Fibroblast of lung (primary cell): ENCODE results near the gene MAP3K2. TPM values are rescaled to one million over a fixed set of nuclear protein-coding genes. Genes with fewer than 3 reads are reported as not detected.

Experiments used
- DNase-seq, 2 donors: peaks; one replicate each; pipeline versions ENCODE4 v3.0.0 to v3.0.0-alpha.2; 2010; ENCODE audit warnings: low read depth in 2 of 2
- H2AFZ ChIP-seq: 2 replicates; pipeline ENCODE4 v1.5.1; 2012; ENCODE audit warnings: low read length, control low read depth, inconsistent platforms
- H3K27ac ChIP-seq: 2 replicates; pipeline ENCODE4 v1.5.1; 2011; ENCODE audit warnings: low read length, control low read depth; ENCODE audit not compliant: insufficient read depth
- H3K27me3 ChIP-seq: 2 replicates; pipeline ENCODE4 v1.5.1; 2011; ENCODE audit warnings: mild to moderate bottlenecking, low read length; ENCODE audit not compliant: control insufficient read depth, insufficient read depth
- H3K36me3 ChIP-seq: 2 replicates; pipeline ENCODE4 v1.5.1; 2011; ENCODE audit warnings: low read length; ENCODE audit not compliant: control insufficient read depth, insufficient read depth
- H3K4me1 ChIP-seq: 2 replicates; pipeline ENCODE4 v1.5.1; 2011; ENCODE audit warnings: low read length; ENCODE audit not compliant: control insufficient read depth, insufficient read depth; ENCODE audit errors: extremely low read depth
- H3K4me2 ChIP-seq: 2 replicates; pipeline ENCODE4 v1.5.1; 2011; ENCODE audit warnings: low read length, control low read depth; ENCODE audit not compliant: insufficient read depth; ENCODE audit errors: extremely low read depth
- H3K4me3 ChIP-seq, 4 experiments: fragments of 200-600 bp in 1 of 4; sonication (generic) in 1 of 4; replicated peaks in 1 of 4; 2 replicates each; pipeline ENCODE4 v1.5.1; 2011 to 2016; ENCODE audit warnings: low read length in 4 of 4, low read depth in 3 of 4, mild to moderate bottlenecking in 3 of 4, control low read depth in 2 of 4, inconsistent platforms in 1 of 4, mixed read lengths in 1 of 4; ENCODE audit not compliant: insufficient read depth in 1 of 4; ENCODE audit errors: control extremely low read depth in 1 of 4
- H3K79me2 ChIP-seq: 2 replicates; pipeline ENCODE4 v1.5.1; 2012; ENCODE audit warnings: mild to moderate bottlenecking, low read length, inconsistent platforms; ENCODE audit not compliant: control insufficient read depth, insufficient read depth
- H3K9ac ChIP-seq: 2 replicates; pipeline ENCODE4 v1.5.1; 2011; ENCODE audit warnings: mild to moderate bottlenecking, low read length, control low read depth; ENCODE audit not compliant: insufficient read depth
- H3K9me3 ChIP-seq: 2 replicates; pipeline ENCODE4 v1.5.1; 2012; ENCODE audit warnings: low read depth, low read length; ENCODE audit not compliant: control insufficient read depth, insufficient read depth
- H4K20me1 ChIP-seq: 2 replicates; pipeline ENCODE4 v1.5.1; 2011; ENCODE audit warnings: low read length; ENCODE audit not compliant: control insufficient read depth, insufficient read depth; ENCODE audit errors: extremely low read depth
- EZH2 ChIP-seq: IDR thresholded peaks from 2 replicates; pipeline ENCODE4 v1.5.1; 2012; ENCODE audit warnings: low read length, control low read depth, mild to moderate bottlenecking; ENCODE audit errors: missing control alignments
- polyA plus RNA-seq, 2 donors: library from polyadenylated mRNA; depleted of rRNA in 1 of 2; stranded (reverse) in 1 of 2; unstranded in 1 of 2; fragments of >200 nt; gene quantifications; 2 replicates each; pipeline ENCODE4 v1.2.1, GENCODE V29; 2011 to 2012; ENCODE audit warnings: missing spikeins in 1 of 2
- total RNA-seq: library from RNA; depleted of rRNA; stranded (reverse); fragments of >200 nt; gene quantifications from 2 replicates; pipeline ENCODE4 v1.2.1, GENCODE V29; 2014
- TF ChIP-seq, protein P1 (sequence below), 2 donors: IDR thresholded peaks in 1 of 2; conservative IDR thresholded peaks in 1 of 2; 1 replicate in 1 of 2; 2 replicates in 1 of 2; pipeline ENCODE4 v1.5.1; 2011 to 2012; ENCODE audit warnings: low read length in 2 of 2, control low read depth in 1 of 2, inconsistent platforms in 1 of 2, low read depth in 1 of 2, mild to moderate bottlenecking in 1 of 2

MAP3K2 gene
- total and polyA plus RNA-seq, 2 donors (not counting 1 experiment from before 2014, with no cell fraction given) = 15.6 to 30.1 TPM

- peak overlapping the region; percentile 83 for H3K4me2 ChIP-seq
- no peaks in the 10 kb centered on the region for H3K9me3 ChIP-seq
- H3K27me3 ChIP-seq = no peaks in the 10 kb centered on the region
- H3K9ac ChIP-seq = no peak overlapping the region
- H3K79me2 ChIP-seq = peaks cover 40% of the 10 kb centered on the region
- no peaks in the 10 kb centered on the region for H4K20me1 ChIP-seq
- no peaks in the 10 kb centered on the region for H3K36me3 ChIP-seq
- peak overlapping the region; percentile 50 to 96 (median 81) for H3K4me3 ChIP-seq
- H2AFZ ChIP-seq = no peak overlapping the region
- H3K27ac ChIP-seq = no peak overlapping the region
- TF ChIP-seq EZH2 = no peak
- TF ChIP-seq, protein P1, sequence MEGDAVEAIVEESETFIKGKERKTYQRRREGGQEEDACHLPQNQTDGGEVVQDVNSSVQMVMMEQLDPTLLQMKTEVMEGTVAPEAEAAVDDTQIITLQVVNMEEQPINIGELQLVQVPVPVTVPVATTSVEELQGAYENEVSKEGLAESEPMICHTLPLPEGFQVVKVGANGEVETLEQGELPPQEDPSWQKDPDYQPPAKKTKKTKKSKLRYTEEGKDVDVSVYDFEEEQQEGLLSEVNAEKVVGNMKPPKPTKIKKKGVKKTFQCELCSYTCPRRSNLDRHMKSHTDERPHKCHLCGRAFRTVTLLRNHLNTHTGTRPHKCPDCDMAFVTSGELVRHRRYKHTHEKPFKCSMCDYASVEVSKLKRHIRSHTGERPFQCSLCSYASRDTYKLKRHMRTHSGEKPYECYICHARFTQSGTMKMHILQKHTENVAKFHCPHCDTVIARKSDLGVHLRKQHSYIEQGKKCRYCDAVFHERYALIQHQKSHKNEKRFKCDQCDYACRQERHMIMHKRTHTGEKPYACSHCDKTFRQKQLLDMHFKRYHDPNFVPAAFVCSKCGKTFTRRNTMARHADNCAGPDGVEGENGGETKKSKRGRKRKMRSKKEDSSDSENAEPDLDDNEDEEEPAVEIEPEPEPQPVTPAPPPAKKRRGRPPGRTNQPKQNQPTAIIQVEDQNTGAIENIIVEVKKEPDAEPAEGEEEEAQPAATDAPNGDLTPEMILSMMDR (conservative IDR thresholded peaks at IDR 0.05 in 1 of 2, IDR thresholded peaks at IDR 0.05 in 1 of 2; ENCODE audit: low read depth in 1 of 2, low read length in 2 of 2) = no peak
- no peaks in the 10 kb centered on the region for H3K4me1 ChIP-seq
- DNase-seq = peak in 1 of 2 donors; percentile 40
These were observed 1.5 kb downstream of the MAP3K2 start for GRCh38 chr2:127386246-127386645.

- Histone ChIP-seq H3K9me3 (no peaks in the 10 kb centered on the region), H3K4me2 (no peak overlapping the region), H3K4me3 (no peak overlapping the region), H4K20me1 (no peaks in the 10 kb centered on the region), H3K27ac (no peak overlapping the region), H3K4me1 (no peaks in the 10 kb centered on the region), H3K27me3 (no peaks in the 10 kb centered on the region), H3K79me2 (peaks cover 50% of the 10 kb centered on the region), H3K9ac (no peak overlapping the region), H2AFZ (no peak overlapping the region), H3K36me3 (no peaks in the 10 kb centered on the region)
- TF ChIP-seq EZH2 = no peak
- TF ChIP-seq, protein P1 (conservative IDR thresholded peaks at IDR 0.05 in 1 of 2, IDR thresholded peaks at IDR 0.05 in 1 of 2; ENCODE audit: low read depth in 1 of 2, low read length in 2 of 2) = no peak
- DNase-seq = no peak
These were observed 3.2 kb downstream of the MAP3K2 start for GRCh38 chr2:127384529-127384928.

- no peaks in the 10 kb centered on the region for H4K20me1 ChIP-seq
- DNase-seq = no peak
- no peaks in the 10 kb centered on the region for H3K4me1 ChIP-seq
- no peaks in the 10 kb centered on the region for H3K9me3 ChIP-seq
- H3K36me3 ChIP-seq = no peaks in the 10 kb centered on the region
- no peak for TF ChIP-seq EZH2
- TF ChIP-seq, protein P1 (conservative IDR thresholded peaks at IDR 0.05 in 1 of 2, IDR thresholded peaks at IDR 0.05 in 1 of 2; ENCODE audit: low read depth in 1 of 2, low read length in 2 of 2) = no peak
- no peak overlapping the region for H2AFZ ChIP-seq
- peaks cover 52% of the 10 kb centered on the region for H3K79me2 ChIP-seq
- H3K9ac ChIP-seq = no peak overlapping the region
- no peak overlapping the region for H3K4me2 ChIP-seq
- no peak overlapping the region for H3K4me3 ChIP-seq
- H3K27ac ChIP-seq = no peak overlapping the region
- H3K27me3 ChIP-seq = no peaks in the 10 kb centered on the region
These were observed 4.9 kb downstream of the MAP3K2 start for GRCh38 chr2:127382831-127383230.
